Measurements from ENCODE around the gene APCDD1L.

DNA sequence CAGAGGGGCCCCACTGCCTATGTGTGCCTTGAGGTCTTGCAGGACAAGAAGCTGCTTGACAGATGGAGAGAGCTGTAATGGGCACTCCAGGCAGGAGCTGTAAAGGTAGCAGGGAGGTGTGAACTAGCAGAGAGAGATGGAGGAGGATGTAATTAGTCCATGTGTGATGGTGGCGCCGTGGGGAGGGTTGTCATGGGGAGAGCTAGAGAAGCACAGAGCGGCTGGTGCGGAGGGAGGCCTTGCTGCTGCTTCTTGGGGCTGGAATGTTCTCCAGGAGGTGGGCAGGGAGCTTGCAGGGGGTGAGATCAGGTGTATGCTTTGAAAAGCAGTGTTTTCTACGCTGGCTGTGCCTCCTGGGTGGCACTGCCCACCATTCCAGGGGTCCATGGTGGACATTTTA lies 32.1 kb downstream of the APCDD1L start:
- TF ChIP-seq POLR2AphosphoS5 (IDR thresholded peaks at IDR 0.05; ENCODE audit: low read depth, low read length) = no peak
- no peak for TF ChIP-seq EZH2 (IDR thresholded peaks at IDR 0.05; ENCODE audit: low read depth, low read length, severe bottlenecking)
- TF ChIP-seq, protein P1, sequence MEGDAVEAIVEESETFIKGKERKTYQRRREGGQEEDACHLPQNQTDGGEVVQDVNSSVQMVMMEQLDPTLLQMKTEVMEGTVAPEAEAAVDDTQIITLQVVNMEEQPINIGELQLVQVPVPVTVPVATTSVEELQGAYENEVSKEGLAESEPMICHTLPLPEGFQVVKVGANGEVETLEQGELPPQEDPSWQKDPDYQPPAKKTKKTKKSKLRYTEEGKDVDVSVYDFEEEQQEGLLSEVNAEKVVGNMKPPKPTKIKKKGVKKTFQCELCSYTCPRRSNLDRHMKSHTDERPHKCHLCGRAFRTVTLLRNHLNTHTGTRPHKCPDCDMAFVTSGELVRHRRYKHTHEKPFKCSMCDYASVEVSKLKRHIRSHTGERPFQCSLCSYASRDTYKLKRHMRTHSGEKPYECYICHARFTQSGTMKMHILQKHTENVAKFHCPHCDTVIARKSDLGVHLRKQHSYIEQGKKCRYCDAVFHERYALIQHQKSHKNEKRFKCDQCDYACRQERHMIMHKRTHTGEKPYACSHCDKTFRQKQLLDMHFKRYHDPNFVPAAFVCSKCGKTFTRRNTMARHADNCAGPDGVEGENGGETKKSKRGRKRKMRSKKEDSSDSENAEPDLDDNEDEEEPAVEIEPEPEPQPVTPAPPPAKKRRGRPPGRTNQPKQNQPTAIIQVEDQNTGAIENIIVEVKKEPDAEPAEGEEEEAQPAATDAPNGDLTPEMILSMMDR (IDR thresholded peaks at IDR 0.05; ENCODE audit: control extremely low read depth in 1 of 3, insufficient read depth in 1 of 3, low read depth in 1 of 3, low read length in 3 of 3) = no peak
- no peak for TF ChIP-seq POLR2A (IDR thresholded peaks at IDR 0.05; ENCODE audit: control extremely low read depth in 1 of 2, low read depth in 2 of 2, low read length in 2 of 2)
- TF ChIP-seq, protein P2, sequence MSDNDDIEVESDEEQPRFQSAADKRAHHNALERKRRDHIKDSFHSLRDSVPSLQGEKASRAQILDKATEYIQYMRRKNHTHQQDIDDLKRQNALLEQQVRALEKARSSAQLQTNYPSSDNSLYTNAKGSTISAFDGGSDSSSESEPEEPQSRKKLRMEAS (IDR thresholded peaks at IDR 0.05) = no peak
- no peak for TF ChIP-seq CREB1 (IDR thresholded peaks at IDR 0.05)
- no peak for TF ChIP-seq NRF1 (IDR thresholded peaks at IDR 0.05; ENCODE audit: low read depth, low read length)
- TF ChIP-seq RXRA (IDR thresholded peaks at IDR 0.05; ENCODE audit: insufficient read depth, low read depth, low read length) = no peak
- no peak for TF ChIP-seq CEBPB (IDR thresholded peaks at IDR 0.05; ENCODE audit: low read depth, low read length)
- TF ChIP-seq EP300 (IDR thresholded peaks at IDR 0.05; ENCODE audit: borderline replicate concordance in 1 of 2, low read depth in 2 of 2, low read length in 2 of 2) = no peak
